ENCODE data around the gene CTSL.

DNA sequence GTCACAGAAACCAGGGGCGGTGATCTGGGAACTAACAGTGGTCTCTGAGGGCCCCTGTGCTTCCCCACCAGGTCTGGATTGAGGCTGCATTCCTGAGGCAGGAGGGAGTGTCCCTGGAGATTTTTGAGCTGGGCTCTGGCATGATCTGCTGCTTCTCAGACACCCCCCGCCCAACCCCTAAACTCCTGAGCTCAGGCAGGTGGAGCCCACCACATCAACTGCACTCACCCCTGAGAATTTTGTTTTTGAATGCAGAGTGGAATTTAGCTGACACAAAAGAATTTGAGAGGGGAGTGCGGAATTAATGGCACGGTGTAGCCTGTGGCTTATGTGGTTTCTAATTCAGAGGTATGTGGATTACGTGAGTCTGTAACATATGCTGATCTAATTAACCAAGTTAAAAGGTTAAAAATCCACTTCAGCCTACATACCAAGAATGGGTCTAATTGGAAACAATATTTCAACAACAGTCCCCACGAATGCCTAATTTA, 23.9 kb upstream of the CTSL start:
- TF ChIP-seq EZH2 (IDR thresholded peaks at IDR 0.05; ENCODE audit: insufficient read depth, poor library complexity, severe bottlenecking), result no peak
- TF ChIP-seq EZH2phosphoT487 (IDR thresholded peaks at IDR 0.05; ENCODE audit: insufficient read depth, low read depth), result no peak

All from GM23248 (cell line).